Prostate gland (tissue), 2 donors: ENCODE results near the gene TET3. TPM values are rescaled to one million over a fixed set of nuclear protein-coding genes. Genes with fewer than 3 reads are reported as not detected.

ENCODE experiments used
- DNase-seq: peaks from one replicate; pipeline ENCODE4 v3.0.0-alpha.2; 2019; ENCODE audit warnings: low spot score
- H3K27ac ChIP-seq, 2 donors: fragments of 200-600 bp; sonication (generic); 2 replicates each; pipeline ENCODE4 v1.5.1; 2017 to 2019
- H3K27me3 ChIP-seq: fragments of 200-600 bp; sonication (generic); replicated peaks from 2 replicates; pipeline ENCODE4 v1.5.1; 2019; ENCODE audit not compliant: insufficient read depth
- H3K36me3 ChIP-seq, 2 donors: fragments of 200-600 bp; sonication (generic); 1 replicate in 1 of 2; 2 replicates in 1 of 2; pipeline versions ENCODE4 v1.5.1 to v1.8.1; 2017 to 2019
- H3K4me1 ChIP-seq: fragments of 200-600 bp; sonication (generic); replicated peaks from 2 replicates; pipeline ENCODE4 v1.5.1; 2019
- H3K4me3 ChIP-seq, 2 donors: fragments of 200-600 bp; sonication (generic); 2 replicates each; pipeline ENCODE4 v1.5.1; 2017 to 2019
- H3K9me3 ChIP-seq: fragments of 200-600 bp; sonication (generic); 2 replicates; pipeline ENCODE4 v1.5.1; 2017
- POLR2A ChIP-seq: fragments of 450-650 bp; IDR thresholded peaks from one replicate; pipeline ENCODE4 v1.6.1; 2016; ENCODE audit warnings: antibody characterized with exemption, mild to moderate bottlenecking
- POLR2AphosphoS5 ChIP-seq: sonication (generic); formaldehyde crosslinking; IDR thresholded peaks from one replicate; pipeline ENCODE4 v1.6.1; 2017; ENCODE audit warnings: antibody characterized with exemption
- WGBS: methylation state at CpG from one replicate; pipeline ENCODE4 v1.1.5; 2018; 5-methylcytosine and 5-hydroxymethylcytosine counted together
- intact Hi-C: fragments of 100-400 bp; cut with DNase I; formaldehyde crosslinking; loops from one replicate; pipeline ENCODE4 v1.14.2; 2022
- total RNA-seq, 2 donors: library from RNA; depleted of rRNA; stranded (reverse); fragments of >200 nt; gene quantifications; one replicate each; pipeline ENCODE4 v1.1.0, GENCODE V29; 2016
- TF ChIP-seq, protein P1 (sequence below), 4 experiments: fragments of 200-600 bp in 2 of 4; fragments of 450-650 bp in 2 of 4; sonication (generic) in 2 of 4; IDR thresholded peaks; 1 replicate in 3 of 4; 2 replicates in 1 of 4; pipeline ENCODE4 v1.5.1; 2016 to 2019; ENCODE audit warnings: antibody characterized with exemption in 4 of 4, mild to moderate bottlenecking in 2 of 4, moderate library complexity in 2 of 4

TET3 gene
- total RNA-seq, 2 donors from 2014 or later: 12.8 to 13.8 TPM

DNA sequence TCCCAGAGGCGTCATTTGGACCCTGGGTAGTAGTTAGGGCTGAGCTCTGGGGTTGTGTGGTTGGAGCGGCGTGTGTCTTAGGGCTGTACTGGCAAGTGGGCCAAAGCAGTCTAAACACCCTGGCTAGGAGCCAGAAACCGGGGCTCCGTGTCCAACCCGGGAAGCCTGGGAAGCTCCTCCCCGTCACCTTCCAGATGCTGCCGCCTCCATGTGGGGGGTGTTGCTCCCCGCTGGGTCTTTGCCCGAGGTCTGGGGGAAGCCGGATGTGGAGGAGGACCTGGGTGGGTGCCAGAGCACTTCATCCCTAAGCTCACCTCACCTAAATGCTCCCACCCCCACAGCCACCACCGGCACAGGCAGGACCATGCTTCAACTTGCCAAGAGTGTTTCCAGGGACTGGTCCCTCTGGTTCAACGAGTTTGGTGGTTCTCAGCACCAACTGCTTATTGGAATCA is 25.4 kb downstream of the TET3 start:
- intact Hi-C loops: no loop called here
- Histone ChIP-seq H3K9me3 (no peaks in the 10 kb centered on the region), H3K36me3 (no peaks in the 10 kb centered on the region), H3K4me1 (peaks cover 15% of the 10 kb centered on the region), H3K27me3 (no peaks in the 10 kb centered on the region), H3K4me3 (peak overlapping the region in 1 of 2 donors; percentile 16), H3K27ac (peak overlapping the region; percentile 69 to 73)
- 20% methylated on average over 13 of the region's 13 CpGs for WGBS
- DNase-seq: peak; percentile 97
- no peak for TF ChIP-seq POLR2A
- peak; percentile 92 for TF ChIP-seq POLR2AphosphoS5
- TF ChIP-seq, protein P1, sequence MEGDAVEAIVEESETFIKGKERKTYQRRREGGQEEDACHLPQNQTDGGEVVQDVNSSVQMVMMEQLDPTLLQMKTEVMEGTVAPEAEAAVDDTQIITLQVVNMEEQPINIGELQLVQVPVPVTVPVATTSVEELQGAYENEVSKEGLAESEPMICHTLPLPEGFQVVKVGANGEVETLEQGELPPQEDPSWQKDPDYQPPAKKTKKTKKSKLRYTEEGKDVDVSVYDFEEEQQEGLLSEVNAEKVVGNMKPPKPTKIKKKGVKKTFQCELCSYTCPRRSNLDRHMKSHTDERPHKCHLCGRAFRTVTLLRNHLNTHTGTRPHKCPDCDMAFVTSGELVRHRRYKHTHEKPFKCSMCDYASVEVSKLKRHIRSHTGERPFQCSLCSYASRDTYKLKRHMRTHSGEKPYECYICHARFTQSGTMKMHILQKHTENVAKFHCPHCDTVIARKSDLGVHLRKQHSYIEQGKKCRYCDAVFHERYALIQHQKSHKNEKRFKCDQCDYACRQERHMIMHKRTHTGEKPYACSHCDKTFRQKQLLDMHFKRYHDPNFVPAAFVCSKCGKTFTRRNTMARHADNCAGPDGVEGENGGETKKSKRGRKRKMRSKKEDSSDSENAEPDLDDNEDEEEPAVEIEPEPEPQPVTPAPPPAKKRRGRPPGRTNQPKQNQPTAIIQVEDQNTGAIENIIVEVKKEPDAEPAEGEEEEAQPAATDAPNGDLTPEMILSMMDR (IDR thresholded peaks at IDR 0.05): no peak

DNA sequence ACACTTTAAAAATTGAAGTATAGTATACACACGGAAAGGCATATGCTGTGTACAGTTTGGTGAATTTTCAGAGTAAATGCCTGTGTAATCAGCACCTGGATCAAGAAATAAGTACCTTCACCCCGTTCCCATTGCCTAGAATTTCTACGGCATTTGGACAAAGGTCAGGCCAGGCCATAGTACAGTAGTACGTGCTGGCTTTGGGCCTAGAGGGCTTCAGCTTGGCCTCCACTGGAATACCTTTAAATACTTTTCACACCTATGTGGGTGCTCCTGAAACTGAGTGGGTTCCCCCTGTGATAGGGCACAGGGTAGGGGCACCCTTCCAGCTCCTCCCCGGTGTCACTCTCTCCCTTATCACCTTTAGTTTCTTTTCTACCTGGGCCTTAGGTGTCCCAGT is 26.5 kb downstream of the TET3 start:
- peaks cover 15% of the 10 kb centered on the region for H3K4me1 ChIP-seq
- TF ChIP-seq, protein P1 (IDR thresholded peaks at IDR 0.05): no peak
- TF ChIP-seq POLR2A (no peak), POLR2AphosphoS5 (no peak)
- H3K4me3 ChIP-seq: no peak overlapping the region
- H3K9me3 ChIP-seq: no peaks in the 10 kb centered on the region
- intact Hi-C loops: no loop called here
- no peak for DNase-seq
- H3K27ac ChIP-seq: no peak overlapping the region
- 73% methylated on average over 5 of the region's 5 CpGs for WGBS
- no peaks in the 10 kb centered on the region for H3K27me3 ChIP-seq
- no peaks in the 10 kb centered on the region for H3K36me3 ChIP-seq

DNA sequence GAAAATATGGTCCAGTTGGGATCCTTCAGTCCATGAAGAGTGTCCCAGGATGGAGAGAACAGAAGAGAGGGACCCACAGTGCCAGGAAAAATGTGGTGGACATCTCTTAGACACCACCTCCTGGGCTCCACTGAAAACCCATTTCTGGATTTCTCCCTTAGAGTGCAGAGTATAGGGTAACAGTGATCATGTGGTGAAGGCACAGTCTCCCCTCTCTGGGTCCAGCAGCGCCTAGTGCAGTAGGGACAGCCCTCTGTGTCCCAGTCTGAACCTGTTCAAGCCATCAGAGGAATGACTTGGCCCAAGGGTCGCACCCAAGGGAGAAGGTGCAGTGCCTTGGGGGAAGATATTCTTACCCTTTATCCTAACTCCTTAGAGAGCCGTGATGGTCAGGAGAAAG is 30.1 kb downstream of the TET3 start:
- no peak for DNase-seq
- WGBS: 90% methylated on average over 3 of the region's 3 CpGs
- Histone ChIP-seq H3K4me3 (no peak overlapping the region), H3K9me3 (no peaks in the 10 kb centered on the region), H3K27me3 (no peaks in the 10 kb centered on the region), H3K36me3 (no peaks in the 10 kb centered on the region), H3K27ac (no peak overlapping the region), H3K4me1 (peaks cover 4% of the 10 kb centered on the region)
- intact Hi-C loops: no loop called here
- TF ChIP-seq POLR2AphosphoS5 (no peak), POLR2A (no peak)
- TF ChIP-seq, protein P1 (IDR thresholded peaks at IDR 0.05): no peak

DNA sequence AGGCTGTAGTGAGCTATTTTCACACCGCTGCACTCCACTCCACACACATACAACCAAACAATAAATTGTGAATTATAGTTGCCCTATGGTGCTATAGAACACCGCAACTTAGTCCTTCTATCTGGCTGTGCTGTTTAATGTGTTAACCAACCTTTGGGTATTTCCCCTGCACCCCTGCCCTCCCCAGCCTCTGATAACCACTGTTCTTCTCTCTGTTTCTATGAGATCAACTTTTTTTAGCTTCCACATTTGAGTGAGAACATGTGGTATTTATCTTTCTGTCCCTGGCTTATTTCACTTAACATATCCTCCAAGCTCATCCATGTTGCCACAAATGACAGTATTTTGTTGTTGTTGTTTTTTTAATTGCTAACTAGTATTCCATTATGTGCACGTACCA is 32.5 kb downstream of the TET3 start:
- intact Hi-C loops: no loop called here
- no peaks in the 10 kb centered on the region for H3K36me3 ChIP-seq
- no peaks in the 10 kb centered on the region for H3K4me1 ChIP-seq
- TF ChIP-seq POLR2AphosphoS5: no peak
- TF ChIP-seq, protein P1 (IDR thresholded peaks at IDR 0.05): no peak
- no peak for DNase-seq
- WGBS: 98% methylated on average over 3 of the region's 3 CpGs
- H3K4me3 ChIP-seq: no peak overlapping the region
- no peak overlapping the region for H3K27ac ChIP-seq
- no peaks in the 10 kb centered on the region for H3K27me3 ChIP-seq
- H3K9me3 ChIP-seq: no peaks in the 10 kb centered on the region

DNA sequence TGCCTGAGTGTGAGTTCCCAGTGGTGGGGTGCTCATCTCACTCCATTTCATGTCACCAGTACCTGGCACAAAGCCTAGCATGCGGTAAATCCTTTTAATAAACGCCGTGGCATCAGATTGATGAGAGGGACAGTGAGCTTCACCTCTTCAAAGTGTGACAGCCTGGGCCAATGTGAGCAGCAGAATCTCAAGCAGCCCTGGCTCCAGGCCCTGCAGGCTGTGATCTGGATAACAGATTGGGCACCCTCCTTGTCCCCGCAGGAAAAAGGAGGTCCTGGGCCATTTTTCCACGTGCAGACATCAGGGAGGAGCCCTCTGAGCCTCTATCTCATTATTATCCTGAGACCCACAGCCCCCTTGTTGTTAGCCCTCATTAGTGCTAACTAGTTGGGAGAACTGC is 34.8 kb downstream of the TET3 start:
- intact Hi-C loops: no loop called here
- Histone ChIP-seq H3K27ac (no peak overlapping the region), H3K36me3 (no peaks in the 10 kb centered on the region), H3K4me3 (no peak overlapping the region), H3K9me3 (no peaks in the 10 kb centered on the region), H3K4me1 (no peaks in the 10 kb centered on the region), H3K27me3 (no peaks in the 10 kb centered on the region)
- 55% methylated on average over 5 of the region's 5 CpGs for WGBS
- DNase-seq: no peak
- TF ChIP-seq, protein P1 (IDR thresholded peaks at IDR 0.05): no peak
- TF ChIP-seq POLR2AphosphoS5 (no peak), POLR2A (no peak)
